Measurements from ENCODE around the gene MTUS2.

- TF ChIP-seq POLR2A (IDR thresholded peaks at IDR 0.05; ENCODE audit: low read length) (no peak), CTCF (IDR thresholded peaks at IDR 0.05) (no peak), GATA3 (IDR thresholded peaks at IDR 0.05; ENCODE audit: borderline replicate concordance) (no peak), NR3C1 (IDR thresholded peaks at IDR 0.05) (no peak), MAZ (IDR thresholded peaks at IDR 0.05; ENCODE audit: borderline replicate concordance, low read depth, low read length) (no peak), MAFK (IDR thresholded peaks at IDR 0.05; ENCODE audit: partially characterized antibody) (no peak), RAD21 (conservative IDR thresholded peaks at IDR 0.05 in 1 of 2, IDR thresholded peaks at IDR 0.05 in 1 of 2) (no peak), TFCP2L1 (CRISPR knock-in tag; IDR thresholded peaks at IDR 0.05) (no peak)
Measured at GRCh38 chr13:29137995-29138394, 317.9 kb downstream of the MTUS2 start.
